Measurements from ENCODE around the gene OPRL1. TPM values are rescaled to one million over a fixed set of nuclear protein-coding genes. Genes with fewer than 3 reads are reported as not detected.

The OPRL1 gene
- polyA plus RNA-seq, 4 donors = 0.30 to 0.61 TPM; not detected in 2

- peaks cover 0 to 20% (median 0%) of the 10 kb centered on the region in 3 donors for H3K4me1 ChIP-seq (ENCODE audit: control insufficient read depth in 3 of 3, insufficient read depth in 2 of 3, low read depth in 1 of 3, low read length in 2 of 3)
- no peak for DNase-seq
- H3K36me3 ChIP-seq (ENCODE audit: control insufficient read depth in 3 of 3, insufficient read depth in 2 of 3, low read depth in 1 of 3, low read length in 3 of 3) = peaks cover 0 to 17% (median 0%) of the 10 kb centered on the region in 3 donors
- no peak overlapping the region for H3K4me3 ChIP-seq (ENCODE audit: low read depth in 1 of 3, low read length in 3 of 3)
- H3K27me3 ChIP-seq (ENCODE audit: control insufficient read depth in 3 of 3, insufficient read depth in 3 of 3, low read length in 3 of 3) = no peaks in the 10 kb centered on the region
- 25 to 46% (median 37%) methylated on average over 27 of the region's 27 CpGs for WGBS, 3 donors
- H3K9me3 ChIP-seq (ENCODE audit: control insufficient read depth in 2 of 2, insufficient read depth in 1 of 2, low read depth in 1 of 2, low read length in 1 of 2) = no peaks in the 10 kb centered on the region
- FAIRE-seq = no peak
- no peak overlapping the region for H3K27ac ChIP-seq (ENCODE audit: low read depth in 1 of 3, low read length in 2 of 3)
These were observed 14.6 kb upstream of the OPRL1 start for GRCh38 chr20:64065062-64065973.

GRCh38 chr20:64065974-64066343 is 13.9 kb upstream of the OPRL1 start:
- DNase-seq (peak in 1 of 2 donors; percentile 46), FAIRE-seq (no peak)
- no peaks in the 10 kb centered on the region for H3K9me3 ChIP-seq (ENCODE audit: control insufficient read depth in 2 of 2, insufficient read depth in 1 of 2, low read depth in 1 of 2, low read length in 1 of 2)
- no peaks in the 10 kb centered on the region for H3K27me3 ChIP-seq (ENCODE audit: control insufficient read depth in 3 of 3, insufficient read depth in 3 of 3, low read length in 3 of 3)
- H3K36me3 ChIP-seq (ENCODE audit: control insufficient read depth in 3 of 3, insufficient read depth in 2 of 3, low read depth in 1 of 3, low read length in 3 of 3) = peaks cover 0 to 21% (median 0%) of the 10 kb centered on the region in 3 donors
- H3K27ac ChIP-seq (ENCODE audit: low read depth in 1 of 3, low read length in 2 of 3) = no peak overlapping the region
- H3K4me3 ChIP-seq (ENCODE audit: low read depth in 1 of 3, low read length in 3 of 3) = no peak overlapping the region
- H3K4me1 ChIP-seq (ENCODE audit: control insufficient read depth in 3 of 3, insufficient read depth in 2 of 3, low read depth in 1 of 3, low read length in 2 of 3) = peaks cover 0 to 20% (median 0%) of the 10 kb centered on the region in 3 donors
- WGBS, 3 donors = 19 to 37% (median 22%) methylated on average over 5 of the region's 5 CpGs

- Histone ChIP-seq H3K27ac (ENCODE audit: low read depth in 1 of 3, low read length in 2 of 3) (no peak overlapping the region), H3K4me1 (ENCODE audit: control insufficient read depth in 3 of 3, insufficient read depth in 2 of 3, low read depth in 1 of 3, low read length in 2 of 3) (peaks cover 0 to 18% (median 0%) of the 10 kb centered on the region in 3 donors)
- WGBS, 3 donors = 75 to 82% (median 81%) methylated on average over 5 to 6 of the region's 6 CpGs
These were observed 12.8 kb upstream of the OPRL1 start for GRCh38 chr20:64067005-64067632.

GRCh38 chr20:64067733-64068307 is 12.1 kb upstream of the OPRL1 start:
- peaks cover 0 to 12% (median 0%) of the 10 kb centered on the region in 3 donors for H3K4me1 ChIP-seq (ENCODE audit: control insufficient read depth in 3 of 3, insufficient read depth in 2 of 3, low read depth in 1 of 3, low read length in 2 of 3)

More at GRCh38 chr20:64067005-64067632, 12.8 kb upstream of the OPRL1 start:
- Histone ChIP-seq H3K9me3 (ENCODE audit: control insufficient read depth in 2 of 2, insufficient read depth in 1 of 2, low read depth in 1 of 2, low read length in 1 of 2) (no peaks in the 10 kb centered on the region), H3K36me3 (ENCODE audit: control insufficient read depth in 3 of 3, insufficient read depth in 2 of 3, low read depth in 1 of 3, low read length in 3 of 3) (peaks cover 0 to 26% (median 0%) of the 10 kb centered on the region in 3 donors), H3K4me3 (ENCODE audit: low read depth in 1 of 3, low read length in 3 of 3) (no peak overlapping the region), H3K27me3 (ENCODE audit: control insufficient read depth in 3 of 3, insufficient read depth in 3 of 3, low read length in 3 of 3) (no peaks in the 10 kb centered on the region)
- no peak for FAIRE-seq
- DNase-seq = no peak

GRCh38 chr20:64068386-64069208 is 11.3 kb upstream of the OPRL1 start:
- no peak overlapping the region for H3K27ac ChIP-seq (ENCODE audit: low read depth in 1 of 3, low read length in 2 of 3)
- DNase-seq (no peak), FAIRE-seq (no peak)
- WGBS, 3 donors = 76 to 77% (median 76%) methylated on average over 12 of the region's 12 CpGs
- H3K36me3 ChIP-seq (ENCODE audit: control insufficient read depth in 3 of 3, insufficient read depth in 2 of 3, low read depth in 1 of 3, low read length in 3 of 3) = peaks cover 0 to 33% (median 0%) of the 10 kb centered on the region in 3 donors
- no peak overlapping the region for H3K4me3 ChIP-seq (ENCODE audit: low read depth in 1 of 3, low read length in 3 of 3)
- H3K9me3 ChIP-seq (ENCODE audit: control insufficient read depth in 2 of 2, insufficient read depth in 1 of 2, low read depth in 1 of 2, low read length in 1 of 2) = no peaks in the 10 kb centered on the region
- peaks cover 0 to 12% (median 0%) of the 10 kb centered on the region in 3 donors for H3K4me1 ChIP-seq (ENCODE audit: control insufficient read depth in 3 of 3, insufficient read depth in 2 of 3, low read depth in 1 of 3, low read length in 2 of 3)
- H3K27me3 ChIP-seq (ENCODE audit: control insufficient read depth in 3 of 3, insufficient read depth in 3 of 3, low read length in 3 of 3) = no peaks in the 10 kb centered on the region

More at GRCh38 chr20:64067733-64068307, 12.1 kb upstream of the OPRL1 start:
- DNase-seq (no peak), FAIRE-seq (no peak)
- 65 to 73% (median 67%) methylated on average over 9 to 12 of the region's 12 CpGs for WGBS, 3 donors
- no peaks in the 10 kb centered on the region for H3K27me3 ChIP-seq (ENCODE audit: control insufficient read depth in 3 of 3, insufficient read depth in 3 of 3, low read length in 3 of 3)
- peaks cover 0 to 30% (median 0%) of the 10 kb centered on the region in 3 donors for H3K36me3 ChIP-seq (ENCODE audit: control insufficient read depth in 3 of 3, insufficient read depth in 2 of 3, low read depth in 1 of 3, low read length in 3 of 3)
- no peaks in the 10 kb centered on the region for H3K9me3 ChIP-seq (ENCODE audit: control insufficient read depth in 2 of 2, insufficient read depth in 1 of 2, low read depth in 1 of 2, low read length in 1 of 2)
- no peak overlapping the region for H3K4me3 ChIP-seq (ENCODE audit: low read depth in 1 of 3, low read length in 3 of 3)
- H3K27ac ChIP-seq (ENCODE audit: low read depth in 1 of 3, low read length in 2 of 3) = no peak overlapping the region

GRCh38 chr20:64069209-64069613 is 10.7 kb upstream of the OPRL1 start:
- H3K36me3 ChIP-seq (ENCODE audit: control insufficient read depth in 3 of 3, insufficient read depth in 2 of 3, low read depth in 1 of 3, low read length in 3 of 3) = peaks cover 0 to 39% (median 0%) of the 10 kb centered on the region in 3 donors
- FAIRE-seq = no peak

GRCh38 chr20:64069614-64070243 is 10.2 kb upstream of the OPRL1 start:
- Histone ChIP-seq H3K27ac (ENCODE audit: low read depth in 1 of 3, low read length in 2 of 3) (no peak overlapping the region), H3K27me3 (ENCODE audit: control insufficient read depth in 3 of 3, insufficient read depth in 3 of 3, low read length in 3 of 3) (no peaks in the 10 kb centered on the region), H3K9me3 (ENCODE audit: control insufficient read depth in 2 of 2, insufficient read depth in 1 of 2, low read depth in 1 of 2, low read length in 1 of 2) (no peaks in the 10 kb centered on the region), H3K4me3 (ENCODE audit: low read depth in 1 of 3, low read length in 3 of 3) (no peak overlapping the region), H3K36me3 (ENCODE audit: control insufficient read depth in 3 of 3, insufficient read depth in 2 of 3, low read depth in 1 of 3, low read length in 3 of 3) (peaks cover 0 to 39% (median 0%) of the 10 kb centered on the region in 3 donors), H3K4me1 (ENCODE audit: control insufficient read depth in 3 of 3, insufficient read depth in 2 of 3, low read depth in 1 of 3, low read length in 2 of 3) (peaks cover 0 to 6% (median 0%) of the 10 kb centered on the region in 3 donors)
- DNase-seq (no peak), FAIRE-seq (no peak)
- WGBS, 3 donors = 67 to 74% (median 67%) methylated on average over 14 of the region's 14 CpGs

More at GRCh38 chr20:64069209-64069613, 10.7 kb upstream of the OPRL1 start:
- DNase-seq = no peak
- Histone ChIP-seq H3K9me3 (ENCODE audit: control insufficient read depth in 2 of 2, insufficient read depth in 1 of 2, low read depth in 1 of 2, low read length in 1 of 2) (no peaks in the 10 kb centered on the region), H3K4me1 (ENCODE audit: control insufficient read depth in 3 of 3, insufficient read depth in 2 of 3, low read depth in 1 of 3, low read length in 2 of 3) (peaks cover 0 to 7% (median 0%) of the 10 kb centered on the region in 3 donors), H3K27me3 (ENCODE audit: control insufficient read depth in 3 of 3, insufficient read depth in 3 of 3, low read length in 3 of 3) (no peaks in the 10 kb centered on the region), H3K27ac (ENCODE audit: low read depth in 1 of 3, low read length in 2 of 3) (no peak overlapping the region), H3K4me3 (ENCODE audit: low read depth in 1 of 3, low read length in 3 of 3) (no peak overlapping the region)
- 88 to 92% (median 89%) methylated on average over 16 to 20 of the region's 20 CpGs for WGBS, 3 donors
